HG02840 (cell line): Measurements from ENCODE around the gene KCNJ10.

ENCODE experiments used
- ATAC-seq: cut with Tn5 transposase; IDR thresholded peaks from one replicate; pipeline ENCODE4 v1.9.1; 2021; ENCODE audit warnings: mild to moderate bottlenecking, moderate library complexity, moderate number of reproducible peaks; ENCODE audit not compliant: unreplicated experiment, low FRiP score

KCNJ10 gene

DNA sequence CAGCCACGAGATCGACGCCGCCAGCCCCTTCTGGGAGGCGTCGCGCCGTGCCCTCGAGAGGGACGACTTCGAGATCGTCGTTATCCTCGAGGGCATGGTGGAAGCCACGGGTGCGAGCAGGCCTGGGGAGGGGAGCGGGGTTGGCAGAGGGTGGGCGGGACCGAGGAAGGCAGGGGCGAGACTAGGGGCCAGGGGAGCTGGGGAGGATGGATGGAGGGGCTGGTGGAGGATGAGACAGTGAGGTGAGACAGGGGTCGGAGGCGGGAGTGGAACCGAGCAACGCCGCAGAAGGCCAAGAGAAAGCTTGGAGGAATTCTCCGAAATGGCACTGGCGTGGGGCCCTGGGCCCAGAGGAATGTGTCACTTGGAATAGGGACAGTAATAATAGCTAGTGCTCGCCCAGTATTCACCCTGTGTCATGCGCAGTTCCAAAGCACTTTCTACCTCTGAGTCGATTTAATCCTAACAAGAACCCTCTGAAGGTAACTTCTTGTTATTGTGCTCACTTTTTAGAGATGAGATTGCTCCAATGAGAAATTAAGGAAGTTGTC is 14.9 kb upstream of the KCNJ10 start:
- no peak for ATAC-seq

DNA sequence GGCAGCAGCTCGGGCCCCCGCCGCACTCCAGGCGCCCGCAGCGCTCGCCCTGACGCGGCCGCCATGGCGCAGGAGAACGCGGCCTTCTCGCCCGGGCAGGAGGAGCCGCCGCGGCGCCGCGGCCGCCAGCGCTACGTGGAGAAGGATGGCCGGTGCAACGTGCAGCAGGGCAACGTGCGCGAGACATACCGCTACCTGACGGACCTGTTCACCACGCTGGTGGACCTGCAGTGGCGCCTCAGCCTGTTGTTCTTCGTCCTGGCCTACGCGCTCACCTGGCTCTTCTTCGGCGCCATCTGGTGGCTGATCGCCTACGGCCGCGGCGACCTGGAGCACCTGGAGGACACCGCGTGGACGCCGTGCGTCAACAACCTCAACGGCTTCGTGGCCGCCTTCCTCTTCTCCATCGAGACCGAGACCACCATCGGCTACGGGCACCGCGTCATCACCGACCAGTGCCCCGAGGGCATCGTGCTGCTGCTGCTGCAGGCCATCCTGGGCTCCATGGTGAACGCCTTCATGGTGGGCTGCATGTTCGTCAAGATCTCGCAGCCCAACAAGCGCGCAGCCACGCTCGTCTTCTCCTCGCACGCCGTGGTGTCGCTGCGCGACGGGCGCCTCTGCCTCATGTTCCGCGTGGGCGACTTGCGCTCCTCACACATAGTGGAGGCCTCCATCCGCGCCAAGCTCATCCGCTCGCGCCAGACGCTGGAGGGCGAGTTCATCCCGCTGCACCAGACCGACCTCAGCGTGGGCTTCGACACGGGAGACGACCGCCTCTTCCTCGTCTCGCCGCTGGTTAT is 14.2 kb upstream of the KCNJ10 start:
- no peak for ATAC-seq

- no peak for ATAC-seq
Observed at GRCh38 chr1:160082926-160083325, 13.0 kb upstream of the KCNJ10 start.

DNA sequence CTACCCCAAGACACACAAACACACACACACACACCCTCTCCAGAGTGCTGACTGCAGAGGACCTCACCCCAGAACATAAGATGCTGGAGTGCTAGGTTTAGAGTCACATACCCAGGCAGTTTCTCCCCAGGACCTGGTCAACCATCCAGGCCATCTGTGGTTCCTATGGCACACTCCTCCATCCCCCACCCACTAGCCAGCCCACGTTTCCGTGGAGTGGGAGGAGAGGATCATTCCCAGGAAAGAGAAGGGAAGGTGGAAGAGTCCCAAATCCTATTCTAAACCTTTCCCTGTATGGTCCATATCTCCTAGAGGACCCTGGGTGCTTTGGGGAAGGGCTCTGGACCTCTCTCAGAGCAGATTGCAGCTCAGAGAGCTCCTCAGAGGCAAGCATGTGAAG is 12.5 kb upstream of the KCNJ10 start:
- ATAC-seq = no peak

DNA sequence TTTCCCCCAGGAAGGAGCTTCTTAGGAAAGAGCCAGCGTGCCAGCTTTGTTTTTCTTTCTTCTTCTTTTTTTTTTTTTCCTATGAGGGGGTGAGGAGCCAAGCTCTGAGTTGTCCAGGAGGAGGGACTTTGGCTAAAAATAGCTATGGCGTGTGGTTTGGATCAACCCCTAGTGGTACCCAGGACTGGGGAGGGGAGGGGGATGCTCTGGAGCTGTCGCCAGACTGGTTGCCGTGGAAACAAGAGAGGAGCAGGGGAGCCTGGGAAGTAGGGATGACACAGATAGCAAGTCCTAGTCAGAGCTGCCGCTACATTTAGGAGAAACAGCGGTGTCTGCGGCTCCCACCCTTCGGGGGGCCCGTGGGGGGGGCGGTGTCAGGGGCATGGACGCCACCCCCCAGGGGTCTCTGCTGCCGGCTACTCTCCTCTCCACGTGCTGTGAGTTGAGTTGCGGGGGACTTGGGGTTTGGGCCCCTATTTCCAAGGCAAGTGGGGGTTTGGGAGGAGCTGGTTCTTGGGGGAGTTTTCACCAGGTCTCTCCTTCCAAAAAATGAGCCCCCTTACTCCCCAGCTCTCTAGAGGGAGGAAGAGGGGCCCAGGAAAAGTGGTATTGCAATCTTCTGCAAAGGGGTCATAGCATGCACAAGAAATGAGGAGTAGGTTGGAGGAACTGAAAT is 11.4 kb upstream of the KCNJ10 start, which contains the start of gene KCNJ9:
TSS of gene KCNJ9 (plus strand) at position 278 of the 676 bp plus-strand sequence. CDS start 2,493 bp downstream, outside the sequence.
- no peak for ATAC-seq

DNA sequence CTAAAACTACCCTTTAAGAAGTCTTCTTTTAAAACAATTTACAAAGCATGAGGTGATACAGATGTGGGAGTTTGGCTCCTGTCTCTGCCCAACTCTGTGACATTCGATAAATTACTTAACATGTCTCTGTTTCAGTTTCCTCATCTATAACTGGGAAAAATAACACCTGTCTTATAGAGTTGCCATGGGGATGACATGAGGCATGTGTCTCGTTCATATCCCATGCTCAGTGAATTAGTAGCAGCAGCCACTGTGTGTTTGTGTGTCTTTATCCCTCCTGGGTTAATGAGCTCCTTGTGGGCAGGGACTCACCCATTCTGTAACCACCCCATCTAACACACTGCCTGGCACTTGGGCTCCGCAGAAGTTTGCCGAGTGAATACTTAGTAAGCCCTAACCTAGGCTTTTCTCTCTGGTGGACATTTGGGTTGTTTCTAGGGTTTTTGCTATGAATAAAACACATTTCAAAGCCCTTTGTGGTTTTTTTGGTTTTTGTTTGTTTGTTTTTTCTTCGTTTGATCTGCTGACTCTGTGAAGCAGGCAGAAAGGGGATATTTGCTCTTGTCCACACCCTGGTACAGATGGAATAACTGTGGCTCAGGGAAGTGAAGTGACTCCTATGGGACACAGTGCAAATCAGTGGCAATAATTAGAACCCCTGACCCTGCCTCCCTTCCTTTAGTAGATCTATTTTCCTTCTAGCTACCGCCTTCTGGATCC is 10.6 kb upstream of the KCNJ10 start:
- ATAC-seq = no peak

- ATAC-seq = no peak
Observed at GRCh38 chr1:160079448-160079847, 9.5 kb upstream of the KCNJ10 start.

GRCh38 chr1:160078512-160079195 is 8.7 kb upstream of the KCNJ10 start:
- ATAC-seq = no peak

GRCh38 chr1:160077486-160077885 is 7.5 kb upstream of the KCNJ10 start:
- no peak for ATAC-seq

GRCh38 chr1:160076295-160076694 is 6.3 kb upstream of the KCNJ10 start:
- no peak for ATAC-seq

GRCh38 chr1:160075836-160076235 is 5.9 kb upstream of the KCNJ10 start:
- no peak for ATAC-seq

DNA sequence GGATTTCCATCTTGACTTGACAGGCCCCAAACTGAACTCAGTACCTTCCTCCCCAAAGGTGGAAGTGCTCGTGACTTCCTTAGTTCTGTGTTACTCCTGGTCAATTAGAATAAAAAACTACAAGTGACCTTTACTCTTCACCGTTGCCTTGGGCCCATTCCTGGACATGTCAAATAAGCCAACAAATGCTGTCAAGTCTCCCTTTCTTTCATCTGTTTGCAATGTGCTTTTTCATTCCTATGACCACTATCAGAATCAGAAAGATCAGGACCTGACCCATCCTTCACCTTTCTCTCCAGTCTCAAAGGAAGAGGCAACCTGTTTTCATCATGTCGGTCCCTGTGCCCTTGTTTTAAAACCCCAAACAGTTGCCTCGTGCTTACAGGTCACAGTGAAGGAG is 4.9 kb upstream of the KCNJ10 start:
- no peak for ATAC-seq

GRCh38 chr1:160071289-160071688 is 1.3 kb upstream of the KCNJ10 start:
- ATAC-seq = no peak

DNA sequence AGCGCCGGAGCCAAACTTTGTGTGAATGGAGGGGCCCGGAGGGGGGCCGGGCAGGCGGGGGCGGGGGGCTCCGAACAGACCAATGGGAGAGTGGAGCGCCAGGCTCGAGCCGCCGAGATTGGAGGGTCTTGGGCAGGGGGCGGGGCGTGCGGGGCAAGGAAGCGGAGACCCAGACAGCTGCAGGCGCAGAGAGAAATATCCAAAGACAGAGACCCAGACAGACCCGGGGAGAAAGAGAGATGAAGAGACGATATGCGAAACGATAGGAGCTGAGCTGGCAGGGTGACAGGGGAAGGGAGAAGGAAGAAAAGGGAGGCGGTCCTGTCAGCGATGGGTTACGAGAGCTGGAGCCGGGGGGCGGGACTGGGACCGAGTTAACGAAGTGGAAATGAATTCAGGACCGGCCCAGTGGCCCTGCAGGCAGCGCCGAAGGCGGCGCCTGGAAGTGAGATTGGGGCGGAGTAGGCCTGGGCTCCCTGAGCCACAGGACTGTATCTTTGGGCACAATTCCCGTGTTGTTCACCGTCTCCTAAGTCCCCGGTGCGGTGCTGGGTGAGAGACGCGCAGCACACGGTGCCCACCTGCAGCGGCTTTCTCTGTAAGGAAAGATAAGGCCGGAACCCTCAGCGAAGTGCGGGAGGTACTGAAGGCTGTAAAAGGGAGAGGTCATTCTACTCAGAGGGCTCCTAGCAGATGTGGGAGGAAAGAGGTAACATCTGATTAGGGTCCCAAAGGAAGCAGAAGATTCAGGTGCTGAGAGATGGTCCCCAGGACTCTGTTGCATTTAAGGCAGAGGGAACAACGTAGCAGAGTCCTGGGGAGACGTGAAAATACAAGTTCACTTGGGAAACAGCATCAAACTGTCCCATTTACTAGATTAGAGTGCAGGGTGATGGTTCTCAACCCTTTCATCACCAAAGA is 543 bp upstream of the KCNJ10 start:
- no peak for ATAC-seq

DNA sequence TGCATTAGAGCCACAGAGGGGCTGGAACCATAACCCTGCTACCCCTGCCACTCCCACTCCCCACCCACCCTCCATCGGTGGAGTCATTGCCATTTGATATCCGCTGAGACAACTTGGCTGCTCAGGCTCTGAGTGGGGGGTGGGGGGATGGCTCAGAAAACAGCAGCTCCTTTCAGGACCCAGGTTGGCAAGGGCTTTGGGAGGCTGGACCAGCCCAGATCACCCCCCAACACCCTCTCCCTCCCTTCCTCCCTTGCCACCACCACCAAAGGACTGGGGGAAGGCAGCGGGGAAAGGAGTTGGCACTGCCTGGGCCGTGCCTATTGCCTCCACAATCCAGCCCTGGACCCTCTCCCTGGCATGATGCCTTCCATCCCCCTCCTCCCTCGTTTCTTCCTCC is 1.7 kb downstream of the KCNJ10 start:
- ATAC-seq = no peak

GRCh38 chr1:160066829-160067745 is 2.9 kb downstream of the KCNJ10 start:
- no peak for ATAC-seq

GRCh38 chr1:160064746-160065145 is 5.2 kb downstream of the KCNJ10 start:
- no peak for ATAC-seq

- no peak for ATAC-seq
Observed at GRCh38 chr1:160064164-160064563, 5.8 kb downstream of the KCNJ10 start.
